ENCODE data around the gene GRM1. TPM values are rescaled to one million over a fixed set of nuclear protein-coding genes. Genes with fewer than 3 reads are reported as not detected.

GRM1 gene
- total and polyA plus RNA-seq, 2 of the 4 experiments (the other 2 are of a cell fraction) = not detected

GRCh38 chr6:146211646-146212045 is 182.8 kb downstream of the GRM1 start:
- no peak overlapping the region for H3K4me2 ChIP-seq (ENCODE audit: low read depth, low read length)
- H2AFZ ChIP-seq (replicated peaks; ENCODE audit: low read length, poor library complexity) = no peak overlapping the region
- BruUV-seq (replicated peaks) = no TSS peak
- no peak overlapping the region for H2BK5ac ChIP-seq (ENCODE audit: low read depth, low read length, poor library complexity, severe bottlenecking)
- no CpG with 5 or more reads among the region's 2 CpGs for WGBS, 2 experiments (ENCODE audit: extremely low coverage in 2 of 2, insufficient read length in 1 of 2)
- ChIA-PET POLR2A (ENCODE audit: unreplicated experiment) (no interaction called here), CTCF (no interaction called here)
- no peaks in the 10 kb centered on the region; the same call in 1 of the 2 replicates for H3K9me3 ChIP-seq (ENCODE audit: control insufficient read depth, insufficient read depth, low read length)
- no peak overlapping the region for H2BK120ac ChIP-seq (ENCODE audit: low read depth, low read length)
- H3K27me3 ChIP-seq (ENCODE audit: control insufficient read depth, insufficient read depth, low read length) = no peaks in the 10 kb centered on the region
- H4K8ac ChIP-seq (ENCODE audit: low read depth in 2 of 2, low read length in 2 of 2) = no peak overlapping the region
- H3K56ac ChIP-seq (ENCODE audit: extremely low read depth, insufficient read depth, low read length) = no peak overlapping the region
- H4K91ac ChIP-seq (ENCODE audit: insufficient read depth, low read depth, low read length) = no peak overlapping the region
- no peaks in the 10 kb centered on the region for H3K36me3 ChIP-seq (ENCODE audit: control insufficient read depth, insufficient read depth, low read length)
- in situ Hi-C loops (cut with MboI; ENCODE audit: low sequenced_read_pairs) = no loop called here
- H3K23ac ChIP-seq (ENCODE audit: low read depth, low read length) = no peak overlapping the region
- no peaks in the 10 kb centered on the region for H4K20me1 ChIP-seq (ENCODE audit: insufficient read depth, low read length)
- H2AK5ac ChIP-seq (ENCODE audit: low read depth, low read length) = no peak overlapping the region
- H2BK15ac ChIP-seq (ENCODE audit: low read depth, low read length) = no peak overlapping the region
- no peak overlapping the region for H3K4me3 ChIP-seq (ENCODE audit: insufficient read depth, low read depth, low read length)
- dilution Hi-C loops (cut with HindIII; ENCODE audit: low sequenced_read_pairs, unreplicated experiment) = no loop called here
- no peaks in the 10 kb centered on the region for H3K9me1 ChIP-seq (ENCODE audit: insufficient read depth, low read length)
- ATAC-seq (ENCODE audit: low read depth) (no peak), DNase-seq (no peak)
- H3K18ac ChIP-seq (ENCODE audit: low read depth, low read length) = no peak overlapping the region
- intact Hi-C loops (cut with micrococcal nuclease) = no loop called here
- no peak overlapping the region for H4K5ac ChIP-seq (ENCODE audit: low read depth, low read length)
- no peak overlapping the region for H2AK9ac ChIP-seq (replicated peaks; ENCODE audit: low read depth, low read length, poor library complexity)
- H3K14ac ChIP-seq (replicated peaks; ENCODE audit: low read depth, low read length) = no peak overlapping the region
- TF ChIP-seq MAFK (IDR thresholded peaks at IDR 0.05; ENCODE audit: low read depth, low read length) (no peak), RAD21 (IDR thresholded peaks at IDR 0.05; ENCODE audit: low read length) (no peak), RCOR1 (IDR thresholded peaks at IDR 0.05; ENCODE audit: insufficient replicate concordance, low read length) (no peak), CHD1 (IDR thresholded peaks at IDR 0.05; ENCODE audit: low read depth, low read length) (no peak)
- H3K4ac ChIP-seq (ENCODE audit: low read depth, low read length) = no peak overlapping the region
- H2BK20ac ChIP-seq (ENCODE audit: low read depth, low read length) = no peak overlapping the region
- H3K27ac ChIP-seq (ENCODE audit: insufficient read depth, low read length) = no peak overlapping the region
- no peaks in the 10 kb centered on the region for H3K4me1 ChIP-seq (ENCODE audit: control insufficient read depth, insufficient read depth, low read length)
- H3K79me1 ChIP-seq (ENCODE audit: low read depth in 1 of 2, low read length in 2 of 2) = no peaks in the 10 kb centered on the region
- H3K9ac ChIP-seq (ENCODE audit: low read depth, low read length) = no peak overlapping the region

Data from IMR-90 (cell line).